Nephron progenitor cell (in vitro differentiated cells): ENCODE measurements around the gene ITPK1.

Experiments used
- DNase-seq: peaks from one replicate; pipeline ENCODE4 v3.0.0; 2021
- H3K27ac Mint-ChIP-seq: 2 replicates; pipeline ENCODE4 v1.8.0; 2021; ENCODE audit warnings: mild to moderate bottlenecking, moderate library complexity, mixed read lengths
- H3K27me3 Mint-ChIP-seq: 2 replicates; pipeline ENCODE4 v1.8.0; 2021; ENCODE audit warnings: mild to moderate bottlenecking, low read depth, mixed read lengths; ENCODE audit not compliant: poor library complexity
- H3K36me3 Mint-ChIP-seq: 2 replicates; pipeline ENCODE4 v1.8.0; 2021; ENCODE audit warnings: low read depth, mixed read lengths
- H3K4me1 Mint-ChIP-seq: 2 replicates; pipeline ENCODE4 v1.8.0; 2021; ENCODE audit warnings: mixed read lengths
- H3K4me3 Mint-ChIP-seq: 2 replicates; pipeline ENCODE4 v1.8.0; 2021; ENCODE audit warnings: mild to moderate bottlenecking, moderate library complexity, mixed read lengths
- H3K9me3 Mint-ChIP-seq: 2 replicates; pipeline ENCODE4 v1.8.0; 2021; ENCODE audit warnings: mild to moderate bottlenecking, moderate library complexity, mixed read lengths
- CTCF ChIP-seq: fragments of 200-600 bp; sonication (generic); IDR thresholded peaks from 2 replicates; pipeline ENCODE4 v1.5.0; 2021; ENCODE audit warnings: antibody characterized with exemption

The ITPK1 gene

DNA sequence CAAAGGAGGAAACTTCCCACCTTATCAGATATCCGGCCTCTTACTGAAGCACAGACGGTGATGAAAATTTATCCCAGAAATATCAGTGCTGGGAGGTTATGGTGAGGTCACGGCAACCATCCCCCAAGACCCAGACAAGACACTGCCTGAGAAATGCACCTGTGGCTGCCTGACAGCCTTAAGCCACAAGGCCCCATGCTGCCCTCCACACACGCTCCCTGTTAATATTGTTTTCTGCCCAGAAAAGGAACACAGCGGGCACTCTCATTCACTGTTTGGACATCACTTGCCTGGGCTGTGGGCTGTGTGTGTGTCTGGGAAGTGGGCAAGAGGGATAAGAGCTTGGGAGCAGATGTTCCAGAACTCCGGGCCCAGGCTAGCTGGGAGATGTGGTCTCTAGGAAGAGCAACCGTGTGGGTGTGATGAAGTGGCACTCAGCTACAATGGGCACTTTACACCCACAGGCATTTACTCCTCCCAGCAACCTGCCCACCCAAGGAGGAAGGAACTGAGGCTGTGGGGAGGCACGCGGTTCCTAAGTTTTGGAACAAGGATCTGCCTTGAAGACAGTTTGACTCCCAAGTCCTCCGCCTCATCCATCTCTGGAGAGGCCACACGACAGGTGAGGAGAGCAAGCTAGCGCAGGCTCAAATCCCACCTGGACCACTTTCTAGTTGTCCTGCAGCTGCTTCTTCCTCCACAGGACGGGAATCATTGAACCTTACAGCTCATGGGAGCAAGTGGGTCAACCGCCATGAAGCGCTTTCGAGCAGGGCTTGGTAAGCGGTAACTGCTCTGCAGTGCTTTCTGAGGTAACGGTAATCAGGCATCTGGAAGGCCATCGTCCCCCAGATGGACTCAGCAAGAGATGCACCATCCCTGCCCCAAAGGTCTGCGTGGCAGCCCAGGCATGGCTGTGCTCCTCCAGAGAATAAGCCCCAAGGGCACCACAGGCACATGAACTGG, 101.4 kb downstream of the ITPK1 start:
- peak overlapping the region; percentile 47 for H3K27ac Mint-ChIP-seq

GRCh38 chr14:93012951-93013719, 102.6 kb downstream of the ITPK1 start:
- H3K4me3 Mint-ChIP-seq: no peak overlapping the region
- no peak for DNase-seq
- no peaks in the 10 kb centered on the region for H3K9me3 Mint-ChIP-seq
- H3K27me3 Mint-ChIP-seq: peaks cover 5% of the 10 kb centered on the region
- TF ChIP-seq CTCF: no peak
- H3K36me3 Mint-ChIP-seq: no peaks in the 10 kb centered on the region
- H3K27ac Mint-ChIP-seq: peak overlapping the region; percentile 75
- peaks cover 93% of the 10 kb centered on the region for H3K4me1 Mint-ChIP-seq

More for the DNA sequence above, 101.4 kb downstream of the ITPK1 start:
- no peak overlapping the region for H3K4me3 Mint-ChIP-seq
- no peak for DNase-seq
- no peaks in the 10 kb centered on the region for H3K9me3 Mint-ChIP-seq
- peaks cover 5% of the 10 kb centered on the region for H3K27me3 Mint-ChIP-seq
- peaks cover 88% of the 10 kb centered on the region for H3K4me1 Mint-ChIP-seq
- no peaks in the 10 kb centered on the region for H3K36me3 Mint-ChIP-seq
- no peak for TF ChIP-seq CTCF

DNA sequence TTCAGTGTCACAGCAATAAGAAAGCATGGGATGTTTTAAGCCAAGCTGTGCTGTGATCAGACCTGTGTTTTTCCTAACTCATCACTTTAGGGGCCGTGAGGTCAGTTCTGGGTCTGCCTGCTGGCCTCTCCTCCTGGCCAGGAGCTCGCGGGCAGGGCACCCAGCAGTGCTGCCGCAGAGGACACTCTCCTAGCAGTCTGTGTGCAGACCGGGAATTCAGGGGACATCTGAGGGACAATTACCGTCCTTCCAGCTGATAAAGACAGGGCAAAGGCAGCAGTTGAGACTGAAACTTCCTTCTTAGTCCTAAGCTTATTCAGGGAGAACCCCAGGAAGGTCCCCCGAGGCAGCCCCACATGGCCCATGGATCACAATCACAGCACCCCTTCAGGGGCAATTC, 103.2 kb downstream of the ITPK1 start:
- no peak for TF ChIP-seq CTCF
- Mint-ChIP-seq H3K9me3 (no peaks in the 10 kb centered on the region), H3K4me1 (peaks cover 93% of the 10 kb centered on the region), H3K27ac (no peak overlapping the region), H3K27me3 (peaks cover 5% of the 10 kb centered on the region), H3K36me3 (no peaks in the 10 kb centered on the region), H3K4me3 (no peak overlapping the region)
- no peak for DNase-seq

DNA sequence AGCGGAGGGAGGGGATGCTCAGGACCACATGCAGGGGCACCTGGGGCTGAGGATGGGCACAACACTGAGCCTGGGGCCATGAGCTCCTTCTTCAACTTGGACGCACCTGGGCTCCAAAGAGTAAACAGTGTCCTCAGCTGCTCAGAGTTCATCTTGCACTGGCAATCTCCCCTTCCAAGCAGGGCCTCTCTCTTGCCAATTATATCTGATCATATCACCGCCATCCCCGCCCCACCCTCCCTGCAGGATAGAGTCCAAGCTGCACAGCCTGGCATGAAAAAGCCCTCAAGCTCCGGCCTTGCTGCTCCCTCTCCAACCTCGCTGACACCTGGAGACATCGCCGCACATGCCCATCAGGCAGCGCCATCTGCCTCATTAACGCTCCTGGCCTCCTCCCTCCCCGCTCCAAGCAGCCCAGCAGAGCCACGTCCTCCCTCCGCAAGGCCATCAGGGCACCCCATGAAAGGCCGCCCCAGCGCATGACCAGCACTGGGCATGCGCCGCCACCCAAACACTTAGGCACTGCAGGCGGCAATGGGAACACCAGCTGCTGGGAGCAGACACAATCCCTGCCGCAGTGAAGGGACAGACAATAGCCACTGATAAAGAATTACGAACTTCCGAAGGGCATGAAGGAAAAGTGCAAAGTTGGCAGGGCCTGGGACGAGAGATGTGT, 103.9 kb downstream of the ITPK1 start:
- DNase-seq: no peak
- peak overlapping the region; percentile 55 for H3K4me3 Mint-ChIP-seq
- no peaks in the 10 kb centered on the region for H3K36me3 Mint-ChIP-seq
- no peak overlapping the region for H3K27ac Mint-ChIP-seq
- no peaks in the 10 kb centered on the region for H3K9me3 Mint-ChIP-seq
- H3K4me1 Mint-ChIP-seq: peaks cover 91% of the 10 kb centered on the region
- TF ChIP-seq CTCF: no peak
- peaks cover 2% of the 10 kb centered on the region for H3K27me3 Mint-ChIP-seq

DNA sequence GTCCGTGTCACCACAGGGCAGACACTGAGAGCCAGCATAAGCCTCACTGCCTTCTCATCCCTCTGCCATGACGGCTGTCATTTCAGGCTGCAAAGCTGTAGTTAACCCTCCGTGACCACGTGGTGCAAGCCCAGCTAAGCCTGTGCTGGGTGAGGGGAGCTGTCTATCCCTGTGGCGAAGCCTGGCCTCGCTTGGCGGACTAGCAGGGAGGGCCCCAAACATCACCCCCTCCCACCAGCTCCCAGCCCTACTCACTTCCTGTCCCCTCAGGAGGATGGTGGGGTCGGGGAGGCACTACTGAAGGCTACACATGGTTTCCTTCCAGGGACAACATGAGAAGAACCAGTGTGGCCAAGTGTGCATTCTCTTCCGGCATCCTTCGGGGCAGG, 104.6 kb downstream of the ITPK1 start:
- no peaks in the 10 kb centered on the region for H3K9me3 Mint-ChIP-seq
- H3K27ac Mint-ChIP-seq: no peak overlapping the region
- H3K27me3 Mint-ChIP-seq: no peaks in the 10 kb centered on the region
- no peak for TF ChIP-seq CTCF
- H3K4me3 Mint-ChIP-seq: no peak overlapping the region
- no peaks in the 10 kb centered on the region for H3K36me3 Mint-ChIP-seq
- no peak for DNase-seq
- H3K4me1 Mint-ChIP-seq: peaks cover 94% of the 10 kb centered on the region
